ENCODE data around the gene TYMS.

TYMS gene

GRCh38 chr18:686339-687111, 29.1 kb downstream of the TYMS start:
- Histone ChIP-seq H3K4me1 (ENCODE audit: insufficient read depth, low read length) (peaks cover 12% of the 10 kb centered on the region), H2AFZ (ENCODE audit: low read depth, low read length) (no peak overlapping the region), H3K4me3 (ENCODE audit: low read length) (no peak overlapping the region), H3K9me3 (ENCODE audit: low read length) (no peaks in the 10 kb centered on the region), H3K36me3 (ENCODE audit: insufficient read depth, low read length) (no peaks in the 10 kb centered on the region), H3K27me3 (ENCODE audit: insufficient read depth, low read length) (no peaks in the 10 kb centered on the region)

- Histone ChIP-seq H3K27me3 (ENCODE audit: insufficient read depth, low read length) (no peaks in the 10 kb centered on the region), H3K9me3 (ENCODE audit: low read length) (no peaks in the 10 kb centered on the region), H3K4me1 (ENCODE audit: insufficient read depth, low read length) (peaks cover 15% of the 10 kb centered on the region), H3K4me3 (ENCODE audit: low read length) (no peak overlapping the region), H2AFZ (ENCODE audit: low read depth, low read length) (no peak overlapping the region), H3K36me3 (ENCODE audit: insufficient read depth, low read length) (no peaks in the 10 kb centered on the region)
Measured at GRCh38 chr18:688323-688722, 30.9 kb downstream of the TYMS start.

GRCh38 chr18:692824-693223, 35.4 kb downstream of the TYMS start:
- Histone ChIP-seq H3K4me1 (ENCODE audit: insufficient read depth, low read length) (peaks cover 4% of the 10 kb centered on the region), H3K27me3 (ENCODE audit: insufficient read depth, low read length) (no peaks in the 10 kb centered on the region), H2AFZ (ENCODE audit: low read depth, low read length) (no peak overlapping the region), H3K4me3 (ENCODE audit: low read length) (no peak overlapping the region), H3K9me3 (ENCODE audit: low read length) (no peaks in the 10 kb centered on the region), H3K36me3 (ENCODE audit: insufficient read depth, low read length) (no peaks in the 10 kb centered on the region)

- Histone ChIP-seq H3K36me3 (ENCODE audit: insufficient read depth, low read length) (no peaks in the 10 kb centered on the region), H3K4me1 (ENCODE audit: insufficient read depth, low read length) (peaks cover 4% of the 10 kb centered on the region), H3K9me3 (ENCODE audit: low read length) (no peaks in the 10 kb centered on the region), H2AFZ (ENCODE audit: low read depth, low read length) (no peak overlapping the region), H3K27me3 (ENCODE audit: insufficient read depth, low read length) (no peaks in the 10 kb centered on the region), H3K4me3 (ENCODE audit: low read length) (no peak overlapping the region)
Measured at GRCh38 chr18:693466-694187, 36.2 kb downstream of the TYMS start.

- no peaks in the 10 kb centered on the region for H3K9me3 ChIP-seq (ENCODE audit: low read length)
Measured at GRCh38 chr18:697012-697411, 39.6 kb downstream of the TYMS start.

GRCh38 chr18:697800-698199, 40.3 kb downstream of the TYMS start:
- Histone ChIP-seq H3K9me3 (ENCODE audit: low read length) (no peaks in the 10 kb centered on the region), H2AFZ (ENCODE audit: low read depth, low read length) (no peak overlapping the region), H3K4me3 (ENCODE audit: low read length) (no peak overlapping the region), H3K4me1 (ENCODE audit: insufficient read depth, low read length) (peaks cover 2% of the 10 kb centered on the region), H3K27me3 (ENCODE audit: insufficient read depth, low read length) (no peaks in the 10 kb centered on the region), H3K36me3 (ENCODE audit: insufficient read depth, low read length) (no peaks in the 10 kb centered on the region)

More at GRCh38 chr18:697012-697411, 39.6 kb downstream of the TYMS start:
- Histone ChIP-seq H3K4me1 (ENCODE audit: insufficient read depth, low read length) (peaks cover 4% of the 10 kb centered on the region), H3K4me3 (ENCODE audit: low read length) (no peak overlapping the region), H3K27me3 (ENCODE audit: insufficient read depth, low read length) (no peaks in the 10 kb centered on the region), H2AFZ (ENCODE audit: low read depth, low read length) (no peak overlapping the region), H3K36me3 (ENCODE audit: insufficient read depth, low read length) (no peaks in the 10 kb centered on the region)

- Histone ChIP-seq H3K9me3 (ENCODE audit: low read length) (no peaks in the 10 kb centered on the region), H2AFZ (ENCODE audit: low read depth, low read length) (no peak overlapping the region), H3K4me1 (ENCODE audit: insufficient read depth, low read length) (peaks cover 7% of the 10 kb centered on the region), H3K36me3 (ENCODE audit: insufficient read depth, low read length) (no peaks in the 10 kb centered on the region), H3K4me3 (ENCODE audit: low read length) (no peak overlapping the region), H3K27me3 (ENCODE audit: insufficient read depth, low read length) (no peaks in the 10 kb centered on the region)
Measured at GRCh38 chr18:703213-703967, 45.9 kb downstream of the TYMS start.

GRCh38 chr18:706405-706804, 49.0 kb downstream of the TYMS start:
- H3K36me3 ChIP-seq (ENCODE audit: insufficient read depth, low read length): no peaks in the 10 kb centered on the region
- H3K4me1 ChIP-seq (ENCODE audit: insufficient read depth, low read length): peaks cover 7% of the 10 kb centered on the region
- no peaks in the 10 kb centered on the region for H3K9me3 ChIP-seq (ENCODE audit: low read length)
- H3K4me3 ChIP-seq (ENCODE audit: low read length): no peak overlapping the region
- no peaks in the 10 kb centered on the region for H3K27me3 ChIP-seq (ENCODE audit: insufficient read depth, low read length)
- no peak overlapping the region for H2AFZ ChIP-seq (ENCODE audit: low read depth, low read length)

- no peak overlapping the region for H3K4me3 ChIP-seq (ENCODE audit: low read length)
- H3K9me3 ChIP-seq (ENCODE audit: low read length): peaks cover 5% of the 10 kb centered on the region
- peaks cover 7% of the 10 kb centered on the region for H3K4me1 ChIP-seq (ENCODE audit: insufficient read depth, low read length)
- H3K36me3 ChIP-seq (ENCODE audit: insufficient read depth, low read length): no peaks in the 10 kb centered on the region
- H3K27me3 ChIP-seq (ENCODE audit: insufficient read depth, low read length): no peaks in the 10 kb centered on the region
- H2AFZ ChIP-seq (ENCODE audit: low read depth, low read length): no peak overlapping the region
Measured at GRCh38 chr18:708096-708495, 50.6 kb downstream of the TYMS start.

- Histone ChIP-seq H3K4me1 (ENCODE audit: insufficient read depth, low read length) (peaks cover 7% of the 10 kb centered on the region), H3K9me3 (ENCODE audit: low read length) (peaks cover 5% of the 10 kb centered on the region), H3K27me3 (ENCODE audit: insufficient read depth, low read length) (no peaks in the 10 kb centered on the region), H2AFZ (ENCODE audit: low read depth, low read length) (no peak overlapping the region), H3K4me3 (ENCODE audit: low read length) (no peak overlapping the region), H3K36me3 (ENCODE audit: insufficient read depth, low read length) (no peaks in the 10 kb centered on the region)
Measured at GRCh38 chr18:709771-710170, 52.3 kb downstream of the TYMS start.

GRCh38 chr18:710418-711300, 53.2 kb downstream of the TYMS start:
- Histone ChIP-seq H3K4me1 (ENCODE audit: insufficient read depth, low read length) (peaks cover 7% of the 10 kb centered on the region), H3K36me3 (ENCODE audit: insufficient read depth, low read length) (no peaks in the 10 kb centered on the region), H3K9me3 (ENCODE audit: low read length) (peaks cover 5% of the 10 kb centered on the region), H3K4me3 (ENCODE audit: low read length) (no peak overlapping the region), H2AFZ (ENCODE audit: low read depth, low read length) (no peak overlapping the region), H3K27me3 (ENCODE audit: insufficient read depth, low read length) (no peaks in the 10 kb centered on the region)

GRCh38 chr18:711310-711656, 53.8 kb downstream of the TYMS start:
- H3K9me3 ChIP-seq (ENCODE audit: low read length): peaks cover 5% of the 10 kb centered on the region
- peaks cover 2% of the 10 kb centered on the region for H3K4me1 ChIP-seq (ENCODE audit: insufficient read depth, low read length)
- peak overlapping the region; percentile 69 for H2AFZ ChIP-seq (ENCODE audit: low read depth, low read length)
- H3K4me3 ChIP-seq (ENCODE audit: low read length): peak overlapping the region; percentile 43
- H3K36me3 ChIP-seq (ENCODE audit: insufficient read depth, low read length): no peaks in the 10 kb centered on the region
- no peaks in the 10 kb centered on the region for H3K27me3 ChIP-seq (ENCODE audit: insufficient read depth, low read length)

All from neuron (in vitro differentiated cells).